Left lobe of liver (tissue), 2 donors: ENCODE measurements around the gene CPEB4. TPM values are rescaled to one million over a fixed set of nuclear protein-coding genes. Genes with fewer than 3 reads are reported as not detected.

Source experiments
- ATAC-seq: fragments of 200-7000 bp; cut with Tn5 transposase; one replicate; pipeline ENCODE4 v1.9.1; 2020; ENCODE audit warnings: mild to moderate bottlenecking, moderate library complexity
- DNase-seq: peaks from one replicate; pipeline ENCODE4 v3.0.0-alpha.2; 2020; ENCODE audit warnings: low spot score
- total RNA-seq: library from RNA; stranded (reverse); gene quantifications from one replicate; pipeline ENCODE4 v1.2.1, GENCODE V29; 2021
- donor health status: DM: no; HTN: no; CAD: no; lungs with moderate emphysema.
- donor health status: DM: no; HTN: yes; CAD: no.

The CPEB4 gene
- total RNA-seq, 1 donor from 2014 or later = 28.2 TPM

DNA sequence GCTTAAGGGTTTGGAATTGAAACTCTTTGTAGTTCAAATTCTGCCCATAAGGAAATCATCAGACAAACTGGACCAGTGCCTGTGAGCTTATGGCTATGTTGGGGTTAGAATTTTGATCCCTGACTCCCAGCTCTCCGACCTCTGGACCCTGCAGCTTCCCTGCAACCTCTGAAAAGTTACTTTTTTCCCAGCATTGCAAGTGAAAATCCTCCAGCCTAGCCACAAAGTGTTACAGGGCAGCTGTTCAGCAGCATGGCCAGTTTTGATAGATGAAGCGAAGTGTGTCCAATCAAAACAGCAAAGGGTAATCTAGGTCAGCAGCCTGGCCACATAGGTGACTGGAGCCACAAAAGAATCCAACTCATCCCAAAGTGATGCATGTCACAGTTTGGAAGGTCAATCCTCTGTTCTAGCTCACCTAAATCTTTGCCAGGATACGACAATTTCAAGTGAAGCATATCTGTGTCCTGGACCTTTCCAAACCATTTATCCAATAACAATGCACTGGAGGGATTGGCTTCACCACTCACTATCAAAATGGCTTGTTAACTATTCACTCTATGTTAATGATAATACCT lies 4.7 kb upstream of the CPEB4 start:
- peak; percentile 27 for ATAC-seq

GRCh38 chr5:173884402-173885053 lies 3.6 kb upstream of the CPEB4 start:
- no peak for DNase-seq
- ATAC-seq = no peak

More for the DNA sequence above, 4.7 kb upstream of the CPEB4 start:
- DNase-seq = peak; percentile 67

DNA sequence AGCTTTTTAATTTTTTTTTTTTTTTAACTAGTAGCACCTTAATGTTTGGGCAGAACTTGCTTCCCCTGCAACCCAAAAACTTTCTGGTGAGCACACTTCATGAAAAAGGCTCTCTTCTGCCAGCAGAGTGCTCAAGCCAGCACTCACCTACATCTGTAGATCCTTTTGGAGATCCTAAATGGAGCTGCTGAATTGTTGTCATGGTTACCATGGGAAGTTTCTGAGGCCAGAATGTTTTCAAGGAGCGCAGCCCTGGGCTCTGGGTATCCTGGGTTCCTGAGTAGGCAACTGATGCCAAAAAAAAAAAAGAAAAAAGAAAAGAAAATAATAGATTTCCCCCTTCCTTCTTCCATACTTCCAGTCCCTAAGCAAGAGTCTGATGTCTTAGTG lies 3.1 kb upstream of the CPEB4 start:
- ATAC-seq (no peak), DNase-seq (no peak)

DNA sequence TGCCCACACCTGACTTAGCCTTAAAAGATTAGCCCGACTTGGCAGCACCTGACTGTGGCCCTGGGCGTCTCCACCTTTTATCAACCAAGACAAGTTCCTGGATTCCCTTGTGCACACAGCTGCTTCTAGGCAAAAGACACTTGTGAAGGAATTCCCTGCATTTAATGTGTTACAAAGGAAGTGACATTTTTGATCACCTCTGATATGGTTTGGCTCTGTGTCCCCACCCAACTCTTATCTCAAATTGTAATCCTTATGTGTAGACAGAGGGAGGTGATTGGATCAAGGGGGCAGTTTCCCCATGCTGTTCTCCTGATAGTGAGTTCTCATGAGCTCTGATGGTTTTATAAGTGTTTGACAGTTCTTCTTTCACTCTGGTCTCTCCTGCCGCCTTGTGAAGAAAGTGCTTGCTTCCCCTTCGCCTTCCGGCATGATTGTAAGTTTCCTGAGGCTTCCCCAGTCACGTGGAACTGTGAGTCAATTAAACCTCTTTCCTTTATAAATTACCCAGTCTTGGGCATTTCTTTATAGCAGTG lies 2.6 kb upstream of the CPEB4 start:
- no peak for ATAC-seq
- no peak for DNase-seq

DNA sequence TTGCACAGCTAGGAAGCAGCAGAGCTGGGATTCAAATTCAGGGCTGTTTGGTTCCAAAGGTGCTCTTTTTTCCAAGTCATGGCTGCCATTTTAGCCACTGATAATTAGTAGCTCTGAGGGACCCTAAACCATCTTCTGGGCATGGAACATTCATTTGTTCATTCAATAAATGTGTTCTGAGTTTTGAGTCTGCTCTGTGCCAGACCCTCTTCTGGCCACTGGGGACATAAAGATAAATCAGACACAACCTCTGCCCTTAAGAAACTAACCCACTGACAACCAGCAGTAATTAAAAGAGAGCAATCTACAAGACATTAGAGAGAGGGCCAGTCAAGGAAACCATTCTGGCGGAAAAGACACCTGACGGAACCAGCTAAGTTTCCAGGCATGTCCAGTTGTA lies 2.0 kb upstream of the CPEB4 start:
- DNase-seq (no peak), ATAC-seq (no peak)

DNA sequence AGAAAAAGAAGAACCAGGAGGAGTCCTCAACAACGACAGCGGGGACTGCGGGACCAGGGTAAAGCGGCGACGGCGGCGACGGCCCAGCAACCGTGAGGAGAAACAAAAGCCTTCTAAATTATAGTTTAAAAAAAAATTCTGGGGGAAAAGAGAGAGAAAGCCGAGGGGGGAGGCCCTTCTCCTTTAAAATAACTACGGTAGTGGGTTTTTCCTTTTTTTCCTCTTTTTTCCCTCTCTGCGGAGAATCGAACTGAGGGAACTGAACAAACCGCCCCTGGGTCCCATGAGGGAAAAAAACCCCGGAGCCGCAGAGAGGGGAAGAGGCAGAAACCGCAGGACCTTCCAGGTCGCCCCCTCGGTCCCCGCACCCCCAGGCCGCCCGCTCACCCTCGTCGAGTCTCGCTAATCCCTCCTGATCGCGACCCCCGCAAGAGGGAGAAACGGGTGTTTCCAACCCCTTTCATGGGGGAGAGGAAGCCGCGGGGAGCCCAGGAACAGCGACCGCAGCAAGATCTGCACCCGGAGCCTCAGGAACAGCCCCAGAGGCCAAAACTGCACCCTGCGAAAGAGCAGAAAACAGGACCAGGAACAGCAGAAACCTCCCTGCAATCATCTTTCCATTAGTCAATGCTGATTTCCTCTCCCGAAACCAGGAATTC lies 453 bp downstream of the CPEB4 start:
- DNase-seq = no peak
- ATAC-seq = no peak

DNA sequence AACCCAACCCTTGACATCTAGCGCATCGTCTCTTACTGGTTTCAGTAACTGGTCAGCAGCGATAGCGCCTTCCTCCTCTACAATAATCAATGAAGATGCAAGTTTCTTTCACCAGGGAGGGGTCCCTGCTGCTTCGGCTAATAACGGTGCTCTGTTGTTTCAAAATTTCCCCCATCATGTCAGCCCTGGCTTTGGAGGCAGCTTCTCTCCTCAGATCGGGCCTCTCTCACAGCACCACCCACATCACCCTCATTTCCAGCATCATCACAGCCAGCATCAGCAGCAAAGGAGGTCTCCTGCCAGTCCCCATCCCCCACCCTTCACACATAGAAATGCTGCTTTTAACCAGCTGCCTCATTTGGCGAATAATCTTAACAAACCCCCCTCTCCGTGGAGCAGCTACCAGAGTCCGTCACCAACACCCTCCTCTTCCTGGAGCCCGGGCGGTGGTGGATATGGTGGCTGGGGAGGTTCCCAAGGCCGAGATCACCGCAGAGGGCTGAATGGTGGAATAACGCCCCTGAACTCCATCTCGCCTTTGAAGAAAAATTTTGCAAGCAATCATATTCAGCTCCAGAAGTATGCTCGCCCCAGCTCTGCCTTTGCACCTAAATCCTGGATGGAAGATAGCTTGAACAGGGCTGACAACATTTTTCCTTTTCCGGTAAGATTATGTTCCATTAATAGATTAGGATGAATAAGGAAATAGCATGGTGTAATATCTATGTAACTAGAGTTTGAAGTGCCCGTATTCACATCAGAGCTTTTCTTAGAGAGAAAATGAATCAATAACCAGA lies 2.2 kb downstream of the CPEB4 start:
- ATAC-seq (no peak), DNase-seq (no peak)

GRCh38 chr5:173891308-173892116 lies 3.4 kb downstream of the CPEB4 start:
- ATAC-seq (peak; percentile 1), DNase-seq (no peak)

GRCh38 chr5:173893192-173893561 lies 5.0 kb downstream of the CPEB4 start:
- no peak for ATAC-seq
- DNase-seq = no peak

DNA sequence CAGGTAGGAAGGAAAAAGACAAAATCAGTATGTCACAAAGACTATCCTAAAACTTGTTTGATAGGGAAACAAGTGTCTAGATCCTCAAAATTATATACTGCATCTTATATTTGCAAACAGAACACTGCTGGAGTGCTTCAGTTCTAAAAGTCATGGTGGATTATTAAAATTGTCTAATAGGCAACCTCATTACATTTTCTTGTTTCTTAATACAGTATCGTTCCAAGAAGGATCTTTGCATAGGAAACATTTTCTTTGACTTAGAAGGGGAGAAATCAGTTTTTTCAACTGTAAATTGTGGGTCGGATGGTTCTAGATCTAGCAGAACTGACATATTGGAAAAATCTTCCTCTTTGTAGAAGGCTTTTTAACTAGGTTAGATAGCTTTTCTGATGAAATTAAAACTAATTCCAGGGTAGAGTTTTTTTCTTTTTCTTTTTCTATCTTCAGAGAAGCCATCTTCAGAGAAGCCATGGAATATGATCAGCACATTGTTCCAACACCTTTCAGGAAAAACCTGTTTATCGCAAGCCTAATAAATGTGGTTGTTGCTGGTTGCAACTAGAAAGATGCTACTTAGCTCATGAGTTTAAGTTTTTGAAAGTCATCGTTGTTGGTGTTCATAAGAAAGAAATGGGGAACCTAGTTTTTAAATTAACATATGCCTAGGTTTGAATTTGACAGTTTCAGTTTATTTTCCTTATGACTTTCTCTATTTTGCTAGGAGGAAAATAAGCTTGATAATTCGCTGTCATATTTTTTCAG lies 7.4 kb downstream of the CPEB4 start:
- DNase-seq = no peak
- no peak for ATAC-seq

- DNase-seq (no peak), ATAC-seq (no peak)
Measured at GRCh38 chr5:173896631-173897030, 8.5 kb downstream of the CPEB4 start.

DNA sequence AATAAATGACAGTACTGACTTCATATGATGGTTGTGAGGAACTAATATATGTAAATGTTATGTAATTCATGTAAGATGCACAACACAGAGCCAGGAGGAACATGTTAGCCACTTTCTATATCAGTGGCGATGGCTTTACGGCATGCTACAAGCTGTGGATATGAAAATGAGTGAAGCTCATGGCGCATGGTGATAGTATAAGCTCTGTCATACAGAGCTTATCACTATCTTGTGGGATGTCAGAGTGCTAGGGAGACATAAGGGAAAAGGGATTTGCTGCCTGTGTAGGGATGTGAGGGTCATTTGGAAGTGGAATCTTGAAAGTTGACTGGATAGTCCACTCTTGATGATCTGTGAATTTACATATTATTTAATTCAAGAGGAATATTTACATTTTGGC lies 13.6 kb downstream of the CPEB4 start:
- DNase-seq (no peak), ATAC-seq (peak; percentile 47)

GRCh38 chr5:173902334-173902733 lies 14.2 kb downstream of the CPEB4 start:
- DNase-seq (no peak), ATAC-seq (no peak)

- ATAC-seq = no peak
- no peak for DNase-seq
Measured at GRCh38 chr5:173902743-173903142, 14.6 kb downstream of the CPEB4 start.

DNA sequence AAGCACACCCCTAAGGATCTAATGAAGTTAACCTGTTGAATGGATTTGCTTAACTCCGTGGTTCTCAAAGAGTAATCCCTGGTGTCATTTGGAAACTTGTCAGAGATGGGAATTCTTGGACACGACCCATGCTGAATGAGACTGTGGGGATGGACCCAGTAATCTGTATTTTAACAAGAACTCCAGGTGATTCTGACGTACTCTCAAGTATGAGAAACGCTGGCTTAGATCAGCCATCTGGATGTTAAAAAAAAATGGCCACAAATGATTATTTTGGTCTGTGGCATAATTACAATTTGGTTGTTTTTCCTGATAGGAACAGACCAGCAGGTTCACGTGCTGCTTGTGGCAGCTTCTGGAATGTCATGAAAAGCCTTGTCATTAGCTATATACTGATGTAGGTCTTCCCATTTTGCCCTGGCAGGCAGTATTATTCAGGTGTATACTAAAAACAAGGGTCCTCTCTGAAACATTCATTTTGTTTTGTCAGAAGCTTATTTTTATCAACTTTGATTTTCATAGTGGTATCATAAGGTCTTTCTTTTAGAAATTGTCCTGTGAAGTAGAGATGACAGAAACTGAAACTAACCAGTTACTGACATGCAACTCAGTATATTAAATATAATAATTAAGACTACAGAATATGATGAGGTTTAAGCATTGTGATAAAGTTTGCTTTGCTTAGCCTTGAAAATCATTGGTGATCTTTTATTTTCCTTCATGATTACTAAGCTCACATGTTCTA lies 15.4 kb downstream of the CPEB4 start:
- DNase-seq (no peak), ATAC-seq (peak; percentile 14)

DNA sequence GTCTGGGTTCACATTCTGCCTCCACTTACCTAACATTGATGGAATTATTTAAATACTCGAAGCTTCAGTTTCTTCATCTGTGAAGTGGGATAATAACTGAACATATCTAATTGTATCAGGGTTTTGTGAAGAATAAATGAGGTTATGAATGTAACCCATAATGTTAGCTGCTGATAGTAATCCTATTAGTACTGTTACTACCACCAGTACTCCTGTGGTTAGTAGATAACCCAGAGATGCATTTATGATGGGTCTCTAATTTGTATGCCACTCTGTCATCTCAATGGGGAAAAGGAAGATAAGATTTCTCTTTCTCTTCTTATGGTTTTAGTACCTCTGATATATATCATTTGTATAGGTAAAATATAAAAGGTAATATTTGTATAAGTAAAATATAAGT lies 16.0 kb downstream of the CPEB4 start:
- DNase-seq (no peak), ATAC-seq (no peak)

GRCh38 chr5:173907284-173907683 lies 19.1 kb downstream of the CPEB4 start:
- DNase-seq = no peak
- ATAC-seq = peak; percentile 28

- DNase-seq (no peak), ATAC-seq (peak; percentile 42)
Measured at GRCh38 chr5:173907686-173908371, 19.7 kb downstream of the CPEB4 start.

- no peak for DNase-seq
- peak; percentile 40 for ATAC-seq
Measured at GRCh38 chr5:173909199-173909598, 21.1 kb downstream of the CPEB4 start.
